HFF-Myc (cell line): ENCODE results near the gene ALOX12B.

ENCODE experiments used
- DNase-seq: peaks from one replicate; pipeline ENCODE4 v3.0.0-alpha.2; 2011; ENCODE audit warnings: low read depth; ENCODE audit errors: extremely low read depth
- H3K4me3 ChIP-seq: replicated peaks from 2 replicates; pipeline ENCODE4 v1.5.1; 2011; ENCODE audit warnings: low read depth, mild to moderate bottlenecking, control low read depth, low read length
- TF ChIP-seq, protein P1 (sequence below): IDR thresholded peaks from 2 replicates; pipeline ENCODE4 v1.5.1; 2012; ENCODE audit warnings: mild to moderate bottlenecking, low read depth, low read length, control low read depth; ENCODE audit errors: missing control alignments

ALOX12B gene

DNA sequence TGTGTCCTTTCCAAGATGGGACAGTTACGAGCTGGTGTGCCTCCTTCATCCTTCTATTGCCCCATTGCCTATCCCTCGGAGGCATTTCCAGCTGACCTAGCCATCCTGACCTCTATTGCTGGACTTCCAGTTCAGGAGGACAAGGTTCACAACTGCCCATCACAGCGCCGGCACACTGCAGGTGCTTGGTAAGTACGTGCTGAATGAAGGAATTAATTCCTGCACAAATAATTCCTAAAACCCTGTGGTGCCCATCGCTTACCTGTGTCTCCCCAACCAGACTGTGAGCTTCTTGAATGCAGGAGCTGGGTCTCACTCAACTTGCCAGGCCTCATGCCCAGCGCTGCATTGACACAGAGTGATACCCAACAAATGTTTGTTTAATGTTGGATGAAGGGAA, 35.7 kb downstream of the ALOX12B start:
- H3K4me3 ChIP-seq: no peak overlapping the region
- TF ChIP-seq, protein P1, sequence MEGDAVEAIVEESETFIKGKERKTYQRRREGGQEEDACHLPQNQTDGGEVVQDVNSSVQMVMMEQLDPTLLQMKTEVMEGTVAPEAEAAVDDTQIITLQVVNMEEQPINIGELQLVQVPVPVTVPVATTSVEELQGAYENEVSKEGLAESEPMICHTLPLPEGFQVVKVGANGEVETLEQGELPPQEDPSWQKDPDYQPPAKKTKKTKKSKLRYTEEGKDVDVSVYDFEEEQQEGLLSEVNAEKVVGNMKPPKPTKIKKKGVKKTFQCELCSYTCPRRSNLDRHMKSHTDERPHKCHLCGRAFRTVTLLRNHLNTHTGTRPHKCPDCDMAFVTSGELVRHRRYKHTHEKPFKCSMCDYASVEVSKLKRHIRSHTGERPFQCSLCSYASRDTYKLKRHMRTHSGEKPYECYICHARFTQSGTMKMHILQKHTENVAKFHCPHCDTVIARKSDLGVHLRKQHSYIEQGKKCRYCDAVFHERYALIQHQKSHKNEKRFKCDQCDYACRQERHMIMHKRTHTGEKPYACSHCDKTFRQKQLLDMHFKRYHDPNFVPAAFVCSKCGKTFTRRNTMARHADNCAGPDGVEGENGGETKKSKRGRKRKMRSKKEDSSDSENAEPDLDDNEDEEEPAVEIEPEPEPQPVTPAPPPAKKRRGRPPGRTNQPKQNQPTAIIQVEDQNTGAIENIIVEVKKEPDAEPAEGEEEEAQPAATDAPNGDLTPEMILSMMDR: no peak
- DNase-seq: no peak

DNA sequence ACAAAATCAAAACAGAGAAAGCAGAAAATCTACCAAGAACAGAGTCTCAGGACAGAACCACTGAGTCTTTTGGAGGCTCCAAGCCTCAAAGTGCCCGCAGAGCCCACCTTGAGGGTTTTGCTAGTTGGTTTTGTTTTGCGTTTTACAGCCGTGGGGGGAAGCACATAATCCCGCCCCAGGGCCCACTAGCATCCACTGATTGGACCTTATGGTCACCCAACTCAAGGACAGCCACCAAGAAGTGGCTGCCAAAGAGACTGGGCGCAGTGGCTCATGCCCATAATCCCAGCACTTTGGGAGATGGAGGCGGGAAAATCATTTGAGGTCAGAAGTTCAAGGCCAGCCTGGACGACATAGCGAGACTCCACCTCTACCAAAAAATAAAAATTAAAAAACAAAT, 38.8 kb downstream of the ALOX12B start:
- DNase-seq: no peak
- no peak overlapping the region for H3K4me3 ChIP-seq
- TF ChIP-seq, protein P1: no peak

DNA sequence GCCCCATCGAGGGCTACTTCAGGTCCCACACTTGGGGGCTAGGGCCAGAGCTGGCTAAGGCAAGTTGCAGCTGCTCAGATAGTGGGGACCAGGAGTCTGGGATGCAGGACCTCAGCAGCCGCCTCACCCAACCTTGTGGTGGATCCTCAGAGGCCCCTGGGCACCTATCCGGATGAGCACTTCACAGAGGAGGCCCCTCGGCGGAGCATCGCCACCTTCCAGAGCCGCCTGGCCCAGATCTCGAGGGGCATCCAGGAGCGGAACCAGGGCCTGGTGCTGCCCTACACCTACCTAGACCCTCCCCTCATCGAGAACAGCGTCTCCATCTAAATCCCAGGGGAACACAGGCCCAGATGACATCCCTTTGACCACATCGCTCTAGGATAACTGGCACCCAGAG, 39.3 kb downstream of the ALOX12B start:
- TF ChIP-seq, protein P1: no peak
- H3K4me3 ChIP-seq: no peak overlapping the region
- DNase-seq: no peak

DNA sequence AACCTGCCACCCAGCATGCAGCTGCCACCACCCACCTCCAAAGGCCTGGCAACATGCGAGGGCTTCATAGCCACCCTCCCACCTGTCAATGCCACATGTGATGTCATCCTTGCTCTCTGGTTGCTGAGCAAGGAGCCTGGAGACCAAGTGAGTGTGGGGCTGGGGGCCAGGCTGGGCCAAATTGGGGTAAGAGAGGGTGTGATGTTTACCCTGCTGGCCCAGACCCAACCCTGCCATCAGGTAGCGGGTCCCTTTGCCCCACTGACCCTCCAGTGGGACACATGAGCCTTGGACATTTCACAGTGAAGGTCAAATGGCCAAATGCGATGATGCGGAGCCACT, 39.8 kb downstream of the ALOX12B start:
- DNase-seq: no peak
- no peak overlapping the region for H3K4me3 ChIP-seq
- TF ChIP-seq, protein P1: no peak

DNA sequence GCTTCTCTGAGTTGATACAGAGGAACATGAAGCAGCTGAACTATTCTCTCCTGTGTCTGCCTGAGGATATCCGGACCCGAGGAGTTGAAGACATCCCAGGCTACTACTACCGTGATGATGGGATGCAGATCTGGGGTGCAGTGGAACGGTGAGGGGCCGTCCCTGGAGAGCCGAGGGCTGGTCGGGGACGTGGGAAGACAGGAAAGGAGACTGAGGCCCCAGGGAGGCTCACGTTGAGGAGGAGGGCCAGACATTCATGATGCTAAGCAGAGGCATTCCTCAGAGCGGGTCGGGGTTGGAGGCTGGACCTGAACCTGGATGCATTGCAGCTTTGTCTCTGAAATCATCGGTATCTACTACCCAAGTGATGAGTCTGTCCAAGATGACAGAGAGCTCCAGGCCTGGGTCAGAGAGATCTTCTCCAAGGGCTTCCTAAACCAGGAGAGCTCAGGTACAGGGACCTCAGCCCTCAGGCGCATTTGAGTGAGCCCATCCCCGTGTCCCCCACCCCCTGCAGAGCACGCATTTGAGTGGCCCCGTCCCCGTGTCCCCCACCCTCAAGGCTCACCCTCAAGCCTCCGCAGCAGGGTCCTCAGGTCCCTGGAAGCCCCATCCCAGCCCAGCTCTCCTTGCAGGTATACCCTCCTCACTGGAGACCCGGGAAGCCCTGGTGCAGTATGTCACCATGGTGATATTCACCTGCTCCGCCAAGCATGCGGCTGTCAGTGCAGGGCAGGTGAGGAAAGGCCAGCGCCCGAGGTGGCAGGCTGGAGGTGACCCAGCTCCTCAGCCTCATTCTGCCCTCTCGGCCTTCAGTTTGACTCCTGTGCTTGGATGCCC, 40.4 kb downstream of the ALOX12B start:
- H3K4me3 ChIP-seq: no peak overlapping the region
- no peak for DNase-seq
- TF ChIP-seq, protein P1: no peak

DNA sequence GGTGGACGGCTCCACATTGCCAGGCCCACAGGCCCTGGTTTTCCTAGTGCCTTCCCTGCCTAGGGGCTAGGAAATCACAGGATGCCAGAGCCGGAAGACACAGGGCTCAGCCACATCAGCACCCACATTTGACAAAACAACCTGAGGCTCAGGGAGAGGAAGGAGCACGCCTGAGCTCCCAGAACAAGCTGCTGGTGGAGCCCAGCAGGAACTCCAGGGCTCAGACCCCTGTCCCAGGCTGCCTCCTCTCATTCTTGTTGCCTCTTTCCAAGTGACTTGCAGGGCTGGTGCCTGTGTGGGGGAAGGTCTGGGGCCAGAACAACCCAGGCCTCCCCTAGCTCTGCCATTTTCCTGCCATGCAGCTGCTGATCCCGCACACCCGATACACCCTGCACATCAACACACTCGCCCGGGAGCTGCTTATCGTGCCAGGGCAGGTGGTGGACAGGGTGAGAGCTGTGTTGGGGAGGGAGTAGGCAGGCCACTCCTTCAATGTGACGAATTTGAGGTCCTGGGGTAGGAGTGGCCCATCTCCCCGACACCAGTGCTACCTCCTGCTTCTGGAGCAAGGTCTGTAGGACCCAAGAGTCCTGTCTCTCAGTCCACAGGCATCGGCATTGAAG, 41.1 kb downstream of the ALOX12B start:
- H3K4me3 ChIP-seq: no peak overlapping the region
- TF ChIP-seq, protein P1: no peak

More for the DNA sequence above, 41.1 kb downstream of the ALOX12B start:
- no peak for DNase-seq
